DND-41 (cell line): ENCODE data around the gene ARRB2.

Source experiments
- ATAC-seq: fragments of 200-7000 bp; cut with Tn5 transposase; 3 replicates; pipeline ENCODE4 v1.9.1; 2021; ENCODE audit warnings: low read depth; ENCODE audit not compliant: insufficient read depth
- DNase-seq: peaks from one replicate; pipeline ENCODE4 v3.0.0-alpha.2; 2020
- H2AFZ ChIP-seq: 2 replicates; pipeline ENCODE4 v1.6.0; 2012; ENCODE audit warnings: low read depth, low read length
- H3K27ac ChIP-seq: 2 replicates; pipeline ENCODE4 v1.5.1; 2012; ENCODE audit warnings: low read length, inconsistent platforms
- H3K27me3 ChIP-seq: fragments of 200-600 bp; sonication (generic); 2 replicates; pipeline ENCODE4 v1.6.0; 2012; ENCODE audit warnings: low read length, mild to moderate bottlenecking, inconsistent platforms; ENCODE audit not compliant: insufficient read depth, poor library complexity
- H3K36me3 ChIP-seq: 2 replicates; pipeline ENCODE4 v1.5.1; 2012; ENCODE audit warnings: low read length, inconsistent platforms; ENCODE audit not compliant: insufficient read depth
- H3K4me1 ChIP-seq: 2 replicates; pipeline ENCODE4 v1.5.1; 2012; ENCODE audit warnings: mild to moderate bottlenecking, low read length; ENCODE audit not compliant: insufficient read depth
- H3K4me2 ChIP-seq: 2 replicates; pipeline ENCODE4 v1.6.0; 2012; ENCODE audit warnings: mild to moderate bottlenecking, moderate library complexity, low read length, inconsistent platforms; ENCODE audit not compliant: insufficient read depth
- H3K4me3 ChIP-seq, 2 experiments: fragments of 200-600 bp in 1 of 2; shearing (Covaris generic) in 1 of 2; 2 replicates each; pipeline ENCODE4 v1.5.1; 2012 to 2016; ENCODE audit warnings: inconsistent platforms in 2 of 2, low read length in 2 of 2, mild to moderate bottlenecking in 2 of 2, low read depth in 1 of 2, moderate library complexity in 1 of 2
- H3K79me2 ChIP-seq: 2 replicates; pipeline ENCODE4 v1.6.0; 2012; ENCODE audit warnings: low read length, inconsistent platforms; ENCODE audit not compliant: insufficient read depth
- H3K9ac ChIP-seq: 2 replicates; pipeline ENCODE4 v1.6.0; 2012; ENCODE audit warnings: low read depth, mild to moderate bottlenecking, inconsistent platforms, low read length, moderate library complexity
- H3K9me3 ChIP-seq: 2 replicates; pipeline ENCODE4 v1.5.1; 2012; ENCODE audit warnings: low read length, moderate library complexity, mild to moderate bottlenecking, inconsistent platforms; ENCODE audit not compliant: insufficient read depth, severe bottlenecking
- H4K20me1 ChIP-seq: 2 replicates; pipeline ENCODE4 v1.6.0; 2012; ENCODE audit warnings: low read length; ENCODE audit not compliant: insufficient read depth
- CTCF ChIP-seq: IDR thresholded peaks from 2 replicates; pipeline ENCODE4 v1.5.1; 2012; ENCODE audit warnings: borderline replicate concordance, low read length, moderate library complexity, mild to moderate bottlenecking; ENCODE audit not compliant: poor library complexity, severe bottlenecking; ENCODE audit errors: extremely low read depth
- EZH2 ChIP-seq: IDR thresholded peaks from 3 replicates; pipeline ENCODE4 v1.6.1; 2012; ENCODE audit warnings: borderline replicate concordance, low read depth, mild to moderate bottlenecking, moderate library complexity, low read length, inconsistent platforms; ENCODE audit not compliant: severe bottlenecking

Gene ARRB2

DNA sequence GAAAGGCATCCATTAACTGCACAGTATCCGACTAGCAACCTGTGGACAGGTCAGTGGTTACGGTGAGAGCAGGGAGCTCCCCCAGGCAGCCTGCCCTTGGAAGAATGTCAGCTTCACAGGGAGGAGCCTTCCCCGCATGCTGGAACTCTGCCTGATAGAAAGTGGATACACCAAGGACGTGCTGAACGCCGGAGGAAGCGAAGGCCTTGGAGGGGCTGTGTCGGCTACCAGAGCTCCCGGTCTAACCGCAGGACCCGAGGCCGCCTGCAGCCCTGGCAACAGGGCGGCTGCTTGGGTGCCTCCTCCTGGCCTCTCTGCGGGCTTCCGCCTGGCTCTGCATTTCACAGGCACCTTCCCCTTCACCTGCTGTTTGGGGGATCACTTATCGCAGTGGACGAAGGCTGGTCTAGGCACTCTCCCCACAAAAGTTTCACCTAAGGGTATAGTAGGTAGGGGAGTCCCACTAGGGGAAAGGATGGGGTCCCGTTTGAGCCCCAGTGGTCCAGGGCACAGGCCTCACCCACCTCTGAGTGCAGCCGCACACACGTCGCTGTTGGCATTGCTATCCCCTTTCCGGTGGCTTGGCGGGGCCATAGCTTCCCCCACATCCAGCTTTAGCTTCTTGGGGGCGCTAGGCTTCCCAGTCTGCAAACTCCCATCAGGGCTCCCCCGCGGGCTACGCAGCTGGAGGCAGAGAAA, 36.3 kb upstream of the ARRB2 start:
- no peak overlapping the region for H2AFZ ChIP-seq
- peaks cover 82% of the 10 kb centered on the region for H3K36me3 ChIP-seq
- H3K4me2 ChIP-seq, result no peak overlapping the region
- H3K4me1 ChIP-seq, result no peaks in the 10 kb centered on the region
- no peak overlapping the region for H3K27ac ChIP-seq
- TF ChIP-seq CTCF, result no peak
- no peak for TF ChIP-seq EZH2
- ATAC-seq (no peak), DNase-seq (no peak)
- H4K20me1 ChIP-seq, result peaks cover 14% of the 10 kb centered on the region; the same call in 1 of the 2 replicates
- no peaks in the 10 kb centered on the region for H3K27me3 ChIP-seq
- no peaks in the 10 kb centered on the region for H3K9me3 ChIP-seq
- H3K4me3 ChIP-seq, result no peak overlapping the region
- no peak overlapping the region for H3K9ac ChIP-seq
- no peaks in the 10 kb centered on the region for H3K79me2 ChIP-seq

- DNase-seq (no peak), ATAC-seq (no peak)
- no peak overlapping the region for H3K4me3 ChIP-seq
- TF ChIP-seq CTCF (no peak), EZH2 (no peak)
- no peak overlapping the region for H3K27ac ChIP-seq
- no peak overlapping the region for H3K4me2 ChIP-seq
- peaks cover 14% of the 10 kb centered on the region; the same call in 1 of the 2 replicates for H4K20me1 ChIP-seq
- H3K9me3 ChIP-seq, result no peaks in the 10 kb centered on the region
- H3K9ac ChIP-seq, result no peak overlapping the region
- H3K4me1 ChIP-seq, result no peaks in the 10 kb centered on the region
- H3K36me3 ChIP-seq, result peaks cover 88% of the 10 kb centered on the region
- no peak overlapping the region for H2AFZ ChIP-seq
- H3K27me3 ChIP-seq, result no peaks in the 10 kb centered on the region
- H3K79me2 ChIP-seq, result no peaks in the 10 kb centered on the region
These were observed 35.8 kb upstream of the ARRB2 start for GRCh38 chr17:4674685-4674998.

GRCh38 chr17:4675791-4676190, 34.6 kb upstream of the ARRB2 start:
- no peaks in the 10 kb centered on the region for H3K79me2 ChIP-seq
- no peak overlapping the region for H3K27ac ChIP-seq
- TF ChIP-seq EZH2 (no peak), CTCF (no peak)
- H3K9ac ChIP-seq, result no peak overlapping the region
- H3K4me3 ChIP-seq, result no peak overlapping the region
- no peak overlapping the region for H2AFZ ChIP-seq
- H4K20me1 ChIP-seq, result peaks cover 14% of the 10 kb centered on the region; the same call in 1 of the 2 replicates
- no peaks in the 10 kb centered on the region for H3K4me1 ChIP-seq
- DNase-seq (no peak), ATAC-seq (no peak)
- no peak overlapping the region for H3K4me2 ChIP-seq
- H3K36me3 ChIP-seq, result peaks cover 95% of the 10 kb centered on the region
- H3K27me3 ChIP-seq, result no peaks in the 10 kb centered on the region
- no peaks in the 10 kb centered on the region for H3K9me3 ChIP-seq

DNA sequence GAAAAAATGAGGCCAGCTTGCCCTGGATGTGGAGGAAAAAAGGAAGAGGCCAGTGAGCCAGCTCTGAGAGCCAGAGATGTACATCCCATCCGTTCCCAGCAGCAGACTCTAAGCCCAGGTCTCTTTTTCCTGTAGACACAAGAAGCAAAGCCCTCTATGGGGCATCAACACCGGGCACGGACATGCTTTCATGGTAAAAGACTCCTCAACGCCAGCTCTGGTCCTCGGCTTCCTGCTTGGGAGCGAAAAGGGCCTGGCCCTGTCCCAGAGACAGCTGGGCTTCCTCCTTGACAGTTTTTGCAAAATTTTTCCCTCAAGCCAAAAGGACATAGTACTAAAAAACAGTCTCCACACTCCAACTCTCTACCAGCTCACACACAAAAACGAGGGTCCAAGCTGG, 33.6 kb upstream of the ARRB2 start:
- no peak overlapping the region for H3K4me2 ChIP-seq
- no peak overlapping the region for H3K4me3 ChIP-seq
- ATAC-seq, result no peak
- no peaks in the 10 kb centered on the region for H3K79me2 ChIP-seq
- no peak overlapping the region for H3K27ac ChIP-seq
- peaks cover 14% of the 10 kb centered on the region; the same call in 1 of the 2 replicates for H4K20me1 ChIP-seq
- no peak overlapping the region for H3K9ac ChIP-seq
- no peaks in the 10 kb centered on the region for H3K9me3 ChIP-seq
- no peaks in the 10 kb centered on the region for H3K4me1 ChIP-seq
- peaks cover 94% of the 10 kb centered on the region for H3K36me3 ChIP-seq
- no peak for TF ChIP-seq EZH2
- TF ChIP-seq CTCF, result no peak
- DNase-seq, result no peak
- no peak overlapping the region for H2AFZ ChIP-seq
- H3K27me3 ChIP-seq, result no peaks in the 10 kb centered on the region
